GM15510 (cell line): ENCODE measurements around the gene SDHAF4.
A peak's percentile ranks its signal among the peaks of the same experiment; 100 is the strongest.

Experiments used
- POLR2A ChIP-seq: IDR thresholded peaks from 3 replicates; pipeline ENCODE4 v1.6.1; 2011; ENCODE audit warnings: borderline replicate concordance; ENCODE audit not compliant: insufficient read length; ENCODE audit errors: extremely low read depth

Gene SDHAF4

DNA sequence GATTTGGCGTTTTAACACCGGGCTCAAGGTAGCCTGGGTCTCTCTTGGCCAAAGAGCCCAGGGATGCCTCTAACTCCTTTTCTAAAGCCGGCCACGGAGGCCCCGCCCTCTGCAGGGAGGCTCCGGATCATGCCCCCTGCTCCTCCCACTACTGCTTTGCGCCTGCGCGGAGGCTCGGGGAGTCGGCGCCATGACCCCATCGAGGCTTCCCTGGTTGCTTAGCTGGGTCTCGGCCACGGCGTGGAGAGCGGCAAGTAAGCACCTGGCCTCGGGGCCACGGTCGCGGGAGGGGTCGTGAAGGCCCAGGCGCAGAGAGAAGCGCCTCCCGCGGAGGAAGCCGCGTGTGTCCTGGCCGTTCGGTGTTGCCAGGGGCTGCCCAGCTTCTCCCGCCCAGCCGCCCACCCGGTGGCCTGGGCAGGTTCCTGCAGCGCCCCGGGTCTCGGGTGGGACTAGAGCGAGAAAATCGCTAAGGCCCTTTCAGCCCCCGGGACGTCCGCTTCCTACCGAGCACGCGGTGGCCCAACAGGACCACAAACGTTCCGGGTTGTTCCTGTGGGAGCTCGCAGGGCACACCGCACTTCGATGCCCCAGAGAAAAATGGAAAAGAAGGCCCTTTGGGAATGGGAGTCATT is at the start of gene SDHAF4:
Gene SDHAF4 (plus strand): TSS at position 180 of the 632 bp plus-strand sequence. CDS start 11 bp downstream, at position 191.
- peak; percentile 96 for TF ChIP-seq POLR2A

DNA sequence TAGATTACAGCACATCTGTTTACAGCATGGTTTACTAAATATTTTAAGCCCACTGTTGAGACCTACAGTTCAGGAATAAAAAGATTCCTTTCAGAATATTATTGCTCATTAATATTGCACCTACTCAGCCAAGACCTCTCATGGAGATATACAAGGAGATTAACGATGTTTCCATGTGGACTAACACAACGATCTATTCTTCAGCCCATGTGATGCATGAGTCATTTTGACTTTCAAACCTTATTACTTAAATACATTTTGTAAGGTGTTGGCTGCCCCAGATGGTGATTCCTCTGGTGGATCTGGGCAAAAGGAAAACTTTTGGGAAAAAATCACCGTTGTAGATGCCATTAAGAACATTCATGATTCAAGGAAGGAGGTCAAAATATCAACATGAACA is 48.0 kb upstream of the SDHAF4 start:
- TF ChIP-seq POLR2A: no peak

DNA sequence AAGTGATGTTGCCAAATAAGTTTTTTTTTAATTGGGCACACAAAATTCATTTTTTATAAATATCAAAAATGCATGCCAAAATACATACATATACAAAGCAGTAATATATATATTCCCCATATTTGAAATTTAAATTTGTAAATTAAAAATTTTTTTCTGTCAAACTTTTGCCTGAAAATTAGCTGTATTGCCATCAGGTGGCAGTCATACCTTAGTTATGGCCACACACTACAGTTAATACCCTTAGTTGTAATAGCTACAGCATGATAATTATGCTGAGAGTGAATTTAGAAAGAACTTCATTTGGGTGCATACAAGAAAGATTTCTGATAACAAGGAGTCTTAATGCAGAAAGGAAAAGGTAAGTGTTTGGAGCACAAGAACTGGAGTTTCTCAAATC is 46.2 kb upstream of the SDHAF4 start:
- no peak for TF ChIP-seq POLR2A

DNA sequence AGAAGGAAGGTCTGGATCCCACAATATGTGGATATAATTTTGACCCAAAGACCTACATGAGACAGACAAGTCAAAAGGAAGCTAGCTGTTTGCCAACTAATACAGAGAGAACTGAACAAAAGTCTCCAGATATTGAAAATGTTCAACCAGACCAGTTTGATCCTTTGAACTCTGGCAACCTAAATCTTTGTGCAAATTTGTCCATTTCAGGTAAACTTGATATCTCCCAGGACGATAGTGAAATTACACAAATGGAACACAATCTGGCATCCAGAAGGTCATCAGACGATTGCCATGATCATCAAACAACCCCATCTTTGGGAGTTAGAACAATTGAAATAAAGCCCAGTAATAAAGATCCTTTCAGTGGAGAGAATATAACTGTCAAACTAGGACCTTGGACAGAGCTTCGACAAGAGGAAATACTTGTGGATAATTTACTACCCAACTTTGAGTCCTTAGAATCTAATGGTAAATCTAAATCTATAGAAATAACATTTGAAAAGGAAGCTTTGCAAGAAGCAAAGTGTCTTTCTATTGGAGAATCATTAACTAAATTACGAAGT is 41.9 kb upstream of the SDHAF4 start:
- TF ChIP-seq POLR2A: no peak

DNA sequence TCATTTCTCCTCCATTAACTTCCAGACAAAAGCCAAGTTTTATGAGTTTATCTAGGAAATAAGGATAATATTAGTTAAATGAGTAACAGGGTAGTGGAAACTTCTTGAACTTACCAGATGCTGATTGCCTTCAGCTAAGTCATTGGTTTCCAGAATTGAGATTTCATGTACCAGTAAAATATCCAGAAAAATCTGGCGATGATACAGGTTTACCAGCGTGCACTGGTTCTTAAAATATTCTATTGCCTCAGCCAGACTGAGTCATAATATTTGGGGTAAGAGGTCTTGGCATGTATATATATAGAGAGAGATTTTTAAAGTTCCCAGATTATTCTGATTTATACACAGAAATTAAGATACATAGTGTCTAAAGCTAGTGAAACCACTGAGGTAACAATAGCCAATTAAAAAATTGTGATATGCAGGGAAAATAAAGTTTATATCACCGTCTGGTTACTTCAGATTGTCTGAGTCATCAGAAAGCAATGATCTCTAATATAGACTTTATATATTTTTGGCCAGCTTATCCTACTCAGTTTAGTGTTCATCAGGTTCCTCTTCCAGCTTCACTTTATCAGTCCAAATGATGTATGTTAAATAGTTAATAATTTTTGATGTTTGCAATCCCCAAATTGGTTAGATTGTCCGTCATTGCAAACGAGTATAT is 39.5 kb upstream of the SDHAF4 start:
- no peak for TF ChIP-seq POLR2A

DNA sequence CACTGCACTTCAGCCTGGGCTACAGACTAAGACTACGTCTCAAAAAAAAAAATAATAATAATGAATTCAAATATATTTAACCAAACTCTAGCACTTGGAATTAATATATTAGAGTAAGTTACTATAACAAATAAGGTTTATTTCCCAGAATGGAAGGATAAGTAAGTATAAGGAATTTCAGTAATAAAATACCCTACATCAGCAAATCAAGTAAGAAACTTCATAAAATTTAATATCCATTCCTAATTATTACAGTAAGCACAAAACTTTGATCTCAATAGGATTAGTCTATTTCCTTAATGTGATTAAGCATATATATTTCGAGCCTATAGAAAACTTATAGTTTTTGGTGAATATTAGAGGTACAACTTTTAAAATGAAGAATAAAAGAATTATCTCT is 36.7 kb upstream of the SDHAF4 start:
- no peak for TF ChIP-seq POLR2A

DNA sequence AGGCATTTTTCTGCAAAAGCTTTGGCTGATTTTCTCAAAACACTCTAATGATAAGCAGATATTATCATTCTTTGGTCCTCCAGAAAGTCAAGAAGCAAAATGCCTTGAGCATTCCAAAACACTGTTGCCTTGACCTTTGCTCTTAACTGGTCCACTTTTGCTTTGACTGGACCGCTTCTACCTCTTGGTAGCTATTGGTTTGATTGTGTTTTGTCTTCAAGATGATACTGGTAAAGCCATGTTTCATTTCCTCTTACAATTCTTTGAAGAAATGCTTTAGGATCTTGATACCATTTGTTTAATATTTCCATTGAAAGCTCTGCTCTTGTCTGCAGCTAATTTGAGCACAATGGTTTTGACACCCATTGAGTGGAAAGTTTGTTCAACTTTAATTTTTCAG is 35.6 kb upstream of the SDHAF4 start:
- TF ChIP-seq POLR2A: no peak

DNA sequence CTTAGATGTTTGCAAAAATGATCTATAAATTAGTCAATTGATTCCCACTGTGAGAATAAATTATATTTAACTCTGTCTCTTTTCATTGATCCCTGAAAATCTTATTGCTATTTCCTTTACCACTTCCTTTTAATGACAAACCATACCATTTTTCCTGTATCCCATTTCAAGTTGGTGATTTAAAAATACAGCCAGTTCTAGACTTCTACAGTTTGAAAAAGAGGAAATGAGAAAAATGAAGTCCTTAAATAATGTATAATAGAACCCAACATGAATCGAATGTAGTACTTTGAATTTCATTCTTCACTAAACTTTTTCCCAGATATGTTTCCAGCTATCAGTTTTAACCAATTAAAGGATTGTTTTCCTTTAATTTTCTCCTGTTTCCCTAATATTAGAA is 29.5 kb upstream of the SDHAF4 start:
- TF ChIP-seq POLR2A: no peak

DNA sequence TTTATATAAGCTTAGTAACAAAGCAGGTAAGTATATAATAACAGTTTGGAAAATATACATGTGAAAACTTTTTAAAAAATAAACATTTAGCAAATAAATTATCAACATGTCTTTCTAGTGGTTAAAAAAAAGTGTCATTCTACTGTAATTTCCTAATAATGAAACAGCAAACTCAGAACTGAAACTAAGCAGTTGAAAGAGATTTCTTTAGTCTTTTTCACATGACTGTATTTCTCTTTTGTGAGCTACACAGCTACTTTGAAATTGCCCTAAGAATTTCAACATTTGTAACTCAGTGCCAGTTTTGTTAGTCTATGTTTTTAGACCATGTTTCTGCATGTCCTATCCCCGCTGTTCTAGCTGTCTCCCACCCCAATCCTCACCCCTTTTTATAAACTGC is 28.4 kb upstream of the SDHAF4 start:
- no peak for TF ChIP-seq POLR2A

DNA sequence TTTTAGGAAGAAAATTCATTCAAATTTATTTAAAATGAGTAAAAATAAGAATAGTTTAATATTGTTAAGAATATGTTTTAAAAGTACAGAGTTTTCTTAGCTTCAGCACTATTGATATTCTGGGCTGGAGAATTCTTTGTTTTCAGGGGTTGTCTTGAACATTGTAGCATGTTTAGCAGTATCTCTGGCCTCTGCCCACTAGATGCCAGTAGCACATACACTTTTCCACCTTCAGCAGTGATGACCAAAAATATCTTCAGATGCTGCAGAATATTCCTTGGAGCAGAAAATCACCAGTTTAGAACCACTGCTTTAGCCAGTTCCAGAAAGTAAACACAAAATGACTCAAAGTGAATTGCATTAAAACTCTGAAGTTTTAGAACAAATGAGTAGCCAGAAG is 19.4 kb upstream of the SDHAF4 start:
- no peak for TF ChIP-seq POLR2A

DNA sequence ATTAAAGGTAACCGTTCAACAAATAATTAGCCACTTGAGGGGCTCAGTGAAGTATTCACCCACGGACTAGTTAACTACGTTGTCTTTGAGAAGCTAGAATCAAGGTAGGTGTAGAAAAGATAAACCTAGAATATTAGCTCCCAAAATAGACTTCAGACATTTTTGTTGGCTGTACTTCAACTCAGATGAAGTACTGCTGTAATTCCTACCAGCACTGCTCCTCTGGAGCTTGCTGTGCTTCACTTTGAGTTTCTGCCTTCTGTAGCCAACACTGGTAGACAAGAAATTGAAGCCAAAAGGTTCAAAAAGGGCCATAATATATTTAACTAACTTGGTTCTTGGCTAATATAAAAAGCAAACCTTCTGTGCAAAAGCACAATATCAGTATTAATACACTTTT is 18.8 kb upstream of the SDHAF4 start:
- TF ChIP-seq POLR2A: no peak

DNA sequence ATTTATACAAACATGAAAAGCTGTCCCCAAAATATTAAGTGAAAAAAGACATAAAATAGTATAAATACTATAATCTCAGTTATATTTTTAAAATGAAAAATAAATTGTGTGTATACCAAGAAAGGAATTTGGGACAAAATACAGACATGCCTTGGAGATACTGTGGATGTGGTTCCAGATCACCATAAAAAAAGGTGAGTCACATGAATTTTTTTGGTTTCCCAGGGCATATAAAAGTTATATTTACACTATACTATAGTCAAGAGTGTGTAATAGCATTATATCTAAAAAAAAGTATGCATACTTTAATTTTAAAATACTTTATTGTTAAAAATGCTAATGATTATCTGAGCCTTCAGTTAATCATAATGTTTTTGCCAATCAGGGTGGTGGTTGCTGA is 17.4 kb upstream of the SDHAF4 start:
- no peak for TF ChIP-seq POLR2A

DNA sequence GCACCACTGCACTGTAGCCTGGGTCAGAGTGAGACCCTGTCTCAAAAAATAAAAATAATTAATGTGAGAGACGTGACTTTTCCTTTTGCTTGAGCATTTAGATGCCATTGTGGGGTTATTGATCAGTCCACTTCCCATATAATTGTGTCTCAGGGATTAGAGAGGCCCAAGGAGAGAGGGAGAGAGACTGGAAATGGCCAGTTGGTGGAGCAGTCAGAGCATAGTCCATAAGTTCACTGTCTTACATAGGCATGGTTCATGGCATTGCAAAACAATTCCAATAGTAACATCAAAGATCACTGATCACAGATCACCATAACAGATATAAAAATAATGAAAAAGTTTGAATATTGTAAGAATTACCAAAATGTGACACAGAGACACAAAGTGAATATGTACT is 15.2 kb upstream of the SDHAF4 start:
- no peak for TF ChIP-seq POLR2A

DNA sequence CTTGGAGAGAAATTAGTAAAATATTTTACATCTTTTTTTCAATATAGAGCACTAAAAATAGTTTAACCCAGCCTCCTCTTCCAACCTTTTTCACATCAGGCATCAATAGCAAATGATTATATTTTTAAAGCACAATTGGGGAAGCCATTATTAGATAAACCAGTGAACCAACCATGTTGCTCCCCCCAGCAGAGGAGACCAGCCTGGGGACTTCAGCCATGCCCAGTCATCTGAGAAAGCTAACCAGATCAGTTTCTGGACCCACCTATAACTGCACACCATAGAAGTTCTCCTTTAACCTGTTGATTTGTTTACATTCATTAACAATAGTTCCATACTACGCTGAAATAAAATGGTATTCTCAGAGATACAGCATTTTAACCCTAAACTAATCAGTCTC is 13.8 kb upstream of the SDHAF4 start:
- TF ChIP-seq POLR2A: no peak

DNA sequence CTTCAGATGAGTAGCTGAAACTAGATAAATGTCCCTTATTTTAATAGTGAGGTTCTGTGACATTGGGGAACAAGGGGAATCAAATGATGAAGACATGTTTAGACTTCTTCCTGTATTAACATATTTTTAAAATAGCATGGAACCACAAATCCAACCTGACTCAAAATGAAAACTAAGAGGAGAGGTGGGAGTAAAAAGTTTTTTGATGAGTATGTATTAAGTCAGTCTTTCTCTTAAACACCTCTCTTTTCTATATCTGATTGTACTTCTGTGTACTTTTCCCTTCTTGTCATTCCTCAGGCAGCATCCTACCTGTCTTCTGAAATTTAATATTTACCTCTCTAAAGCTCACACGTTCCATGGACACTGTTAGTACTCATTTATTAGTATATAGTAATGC is 8.7 kb upstream of the SDHAF4 start:
- no peak for TF ChIP-seq POLR2A

DNA sequence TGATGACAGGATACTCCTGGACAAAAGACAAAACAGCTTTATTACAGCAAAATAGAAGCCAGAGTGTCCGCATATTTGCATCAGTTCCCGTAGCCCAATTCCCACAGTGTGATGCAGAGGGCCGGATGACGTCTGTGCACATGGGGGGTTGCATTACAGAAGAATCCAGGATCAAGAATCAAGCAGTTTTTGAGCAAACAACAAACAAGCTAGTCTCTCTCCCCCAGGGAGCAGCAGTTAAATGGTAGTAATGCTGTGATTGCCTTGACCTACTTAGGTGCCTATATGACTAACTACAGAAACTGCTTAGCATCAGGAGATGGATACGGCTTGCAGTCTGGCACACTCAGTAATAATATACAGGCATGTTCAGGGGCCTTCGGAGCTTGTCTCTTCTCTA is 3.2 kb upstream of the SDHAF4 start:
- TF ChIP-seq POLR2A: no peak
